T-helper 2 cell treated with Interferon-gamma antibody and Interleukin-4, amounts not matched to agents 5 μg/mL and 100 μg/mL, for 36 hours (primary cell): ENCODE results near the gene OR2T35.

Experiments
- DNase-seq: peaks from one replicate; pipeline ENCODE4 v3.0.0; 2021; ENCODE audit warnings: low spot score
- H3K27ac Mint-ChIP-seq: one replicate; pipeline ENCODE4 v1.8.0; 2021; ENCODE audit warnings: mild to moderate bottlenecking, mixed read lengths
- H3K27me3 Mint-ChIP-seq: one replicate; pipeline ENCODE4 v1.8.0; 2021; ENCODE audit warnings: low read depth, mixed read lengths
- H3K36me3 Mint-ChIP-seq: one replicate; pipeline ENCODE4 v1.8.0; 2021; ENCODE audit warnings: low read depth, mixed read lengths
- H3K4me1 Mint-ChIP-seq: one replicate; pipeline ENCODE4 v1.8.0; 2021; ENCODE audit warnings: low read depth, mixed read lengths
- H3K4me3 Mint-ChIP-seq: one replicate; pipeline ENCODE4 v1.8.0; 2022; ENCODE audit warnings: mild to moderate bottlenecking, moderate library complexity, mixed read lengths
- H3K9me3 Mint-ChIP-seq: one replicate; pipeline ENCODE4 v1.8.0; 2021; ENCODE audit warnings: mixed read lengths

The OR2T35 gene

DNA sequence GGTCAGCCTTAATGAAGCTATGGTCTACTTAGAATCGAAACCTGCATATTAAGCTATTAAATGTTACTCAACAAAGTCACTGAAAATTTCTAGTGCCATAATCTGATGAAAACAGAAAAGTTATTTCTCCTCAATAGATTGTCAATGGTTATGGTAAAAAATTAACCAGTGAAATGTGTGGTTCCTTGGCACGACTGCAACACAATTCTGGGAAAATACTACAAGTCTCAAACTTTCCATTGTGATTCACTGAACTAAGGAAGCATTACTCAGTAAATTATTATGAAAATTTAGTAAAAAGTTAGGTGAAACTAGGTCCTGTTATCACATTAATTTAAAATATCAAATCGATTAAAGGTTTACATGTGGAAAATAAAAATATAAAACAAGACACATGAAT is 34.8 kb downstream of the OR2T35 start:
- no peak for DNase-seq
- H3K4me3 Mint-ChIP-seq = no peak overlapping the region
- H3K4me1 Mint-ChIP-seq = peaks cover 8% of the 10 kb centered on the region
- H3K27ac Mint-ChIP-seq = no peak overlapping the region
- H3K9me3 Mint-ChIP-seq = no peaks in the 10 kb centered on the region
- H3K27me3 Mint-ChIP-seq = no peaks in the 10 kb centered on the region
- H3K36me3 Mint-ChIP-seq = no peaks in the 10 kb centered on the region

DNA sequence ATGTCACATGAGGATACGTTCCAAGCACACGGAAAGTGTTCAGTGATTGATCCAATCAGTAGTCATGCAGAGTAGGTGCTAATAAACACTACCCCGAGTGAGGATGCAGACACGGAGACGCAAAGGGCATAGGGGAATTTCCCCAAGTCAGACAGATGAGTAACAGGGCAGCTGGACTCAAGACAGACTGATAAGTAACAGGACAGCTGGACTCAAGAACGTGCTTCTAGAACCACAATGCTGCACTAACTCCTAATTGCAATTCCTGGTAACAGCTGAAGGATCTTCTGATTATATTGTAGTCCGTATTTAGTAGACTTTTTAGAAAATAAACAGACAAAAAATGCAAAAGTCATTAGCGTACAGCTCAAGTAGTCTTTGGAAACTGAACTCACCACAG is 45.7 kb downstream of the OR2T35 start:
- Mint-ChIP-seq H3K9me3 (no peaks in the 10 kb centered on the region), H3K4me3 (no peak overlapping the region), H3K27me3 (no peaks in the 10 kb centered on the region), H3K27ac (no peak overlapping the region), H3K36me3 (no peaks in the 10 kb centered on the region), H3K4me1 (peaks cover 4% of the 10 kb centered on the region)
- no peak for DNase-seq

DNA sequence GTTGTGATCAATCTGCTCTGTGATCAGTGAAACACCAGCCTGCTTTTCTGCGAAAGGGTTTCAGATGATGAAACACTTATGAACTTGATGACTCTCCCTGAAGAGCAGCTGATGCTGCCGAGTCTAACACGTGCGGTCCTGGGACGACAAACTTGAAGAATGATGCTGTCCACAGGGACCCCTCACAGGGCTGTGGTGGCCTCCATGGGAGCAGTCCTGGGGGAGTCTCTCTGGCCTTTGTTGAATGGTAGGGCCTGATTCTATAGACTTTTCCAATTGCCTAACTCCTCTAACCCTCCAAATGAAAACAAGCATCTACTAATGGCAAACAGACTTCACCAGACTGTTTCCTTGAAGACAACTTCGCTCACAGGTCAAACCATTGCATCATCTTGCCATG is 47.5 kb downstream of the OR2T35 start, which contains the start of gene OR2T10:
OR2T10 (minus strand) TSS at position 112 of the 400 bp plus-strand sequence. CDS start 3,932 bp downstream, outside the sequence.
- Mint-ChIP-seq H3K27ac (no peak within 1 kb of the TSS), H3K9me3 (no peaks in the 10 kb centered on the region), H3K36me3 (no peaks in the 10 kb centered on the region), H3K4me3 (no peak within 1 kb of the TSS), H3K4me1 (peaks cover 4% of the 10 kb centered on the region), H3K27me3 (no peaks in the 10 kb centered on the region)
- DNase-seq = no peak

DNA sequence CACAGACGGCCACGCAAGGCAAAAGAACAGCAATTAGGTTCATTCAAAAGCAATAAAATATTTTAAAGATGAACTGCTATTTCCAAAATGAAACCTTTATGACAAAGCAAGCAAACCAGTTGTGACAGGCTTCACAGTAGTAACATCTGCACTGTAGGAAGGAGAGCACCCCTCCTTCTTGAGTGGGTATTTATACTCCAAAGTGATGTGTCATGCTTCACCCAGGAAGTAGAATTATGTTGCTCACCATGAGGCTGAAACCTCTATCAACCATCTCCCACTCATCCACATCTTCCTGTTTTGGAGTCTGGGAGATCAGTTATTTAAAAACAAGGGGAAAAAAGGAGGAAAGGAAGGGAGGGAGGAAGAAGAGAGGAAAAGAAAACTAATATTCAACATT is 48.5 kb downstream of the OR2T35 start:
- no peak for DNase-seq
- Mint-ChIP-seq H3K36me3 (no peaks in the 10 kb centered on the region), H3K27me3 (no peaks in the 10 kb centered on the region), H3K27ac (no peak overlapping the region), H3K4me1 (peaks cover 4% of the 10 kb centered on the region), H3K4me3 (no peak overlapping the region), H3K9me3 (no peaks in the 10 kb centered on the region)

DNA sequence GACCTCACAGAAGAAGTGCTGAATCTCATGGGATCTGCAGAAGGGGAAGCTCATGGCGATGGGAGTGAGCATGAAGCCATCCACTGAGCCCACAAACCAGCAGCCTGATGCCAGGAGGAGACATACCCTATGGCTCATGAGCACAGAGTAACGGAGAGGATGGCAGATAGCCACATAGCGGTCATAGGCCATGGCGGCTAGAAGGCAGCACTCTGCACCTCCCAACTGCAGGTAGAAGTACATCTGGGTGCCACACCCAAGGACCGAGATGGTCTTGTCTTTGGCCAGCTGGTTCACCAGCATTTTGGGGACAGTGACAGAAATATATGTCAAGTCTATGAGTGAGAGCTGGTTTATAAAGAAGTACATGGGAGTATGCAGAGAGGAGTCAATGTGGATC is 51.9 kb downstream of the OR2T35 start:
- DNase-seq = no peak
- Mint-ChIP-seq H3K36me3 (no peaks in the 10 kb centered on the region), H3K27ac (no peak overlapping the region), H3K27me3 (no peaks in the 10 kb centered on the region), H3K9me3 (no peaks in the 10 kb centered on the region), H3K4me3 (no peak overlapping the region), H3K4me1 (peaks cover 4% of the 10 kb centered on the region)

DNA sequence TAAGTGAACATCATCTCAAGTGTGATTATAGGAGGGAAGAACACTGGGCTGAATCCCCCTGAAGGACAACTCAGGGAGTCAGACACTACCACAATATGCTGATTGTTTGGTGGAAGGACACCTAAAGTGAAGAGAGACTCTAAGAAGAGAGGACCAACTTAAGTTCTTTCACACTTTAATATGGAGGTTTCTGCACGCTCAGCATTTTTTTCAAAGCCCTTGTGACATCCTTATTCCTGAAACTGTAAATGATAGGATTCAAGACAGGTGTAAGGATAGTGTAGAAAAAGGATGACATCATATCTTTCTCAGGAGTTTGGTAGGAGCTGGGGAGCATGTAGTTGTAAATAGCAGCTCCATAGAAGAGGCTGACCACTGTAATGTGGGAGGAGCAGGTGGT is 52.4 kb downstream of the OR2T35 start:
- H3K27me3 Mint-ChIP-seq = no peaks in the 10 kb centered on the region

DNA sequence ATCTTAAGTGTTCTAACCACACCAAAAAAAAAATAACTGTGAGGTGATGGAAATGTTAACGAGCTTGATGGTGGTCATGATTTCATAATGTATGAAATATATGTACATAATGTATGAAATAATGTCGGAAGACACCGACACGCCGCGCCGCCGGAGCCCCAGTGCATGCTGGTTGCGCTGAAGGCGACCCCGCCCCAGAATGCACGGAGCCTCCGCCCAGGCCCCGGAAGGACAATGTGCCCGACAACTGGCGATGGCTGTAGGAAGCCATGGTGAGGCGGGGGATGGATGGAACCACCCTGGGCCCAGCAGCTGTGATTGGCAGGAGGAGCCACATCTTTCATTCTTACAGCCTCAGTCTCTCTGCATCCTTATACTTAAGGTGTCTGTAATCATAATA is 55.0 kb downstream of the OR2T35 start:
- DNase-seq = no peak
- H3K9me3 Mint-ChIP-seq = no peaks in the 10 kb centered on the region
- H3K4me3 Mint-ChIP-seq = no peak overlapping the region
- H3K27ac Mint-ChIP-seq = no peak overlapping the region
- H3K36me3 Mint-ChIP-seq = no peaks in the 10 kb centered on the region
- H3K4me1 Mint-ChIP-seq = peaks cover 5% of the 10 kb centered on the region
- no peaks in the 10 kb centered on the region for H3K27me3 Mint-ChIP-seq

More for the DNA sequence above, 52.4 kb downstream of the OR2T35 start:
- no peak overlapping the region for H3K4me3 Mint-ChIP-seq
- H3K27ac Mint-ChIP-seq = no peak overlapping the region
- DNase-seq = no peak
- H3K4me1 Mint-ChIP-seq = peaks cover 4% of the 10 kb centered on the region
- no peaks in the 10 kb centered on the region for H3K36me3 Mint-ChIP-seq
- no peaks in the 10 kb centered on the region for H3K9me3 Mint-ChIP-seq

DNA sequence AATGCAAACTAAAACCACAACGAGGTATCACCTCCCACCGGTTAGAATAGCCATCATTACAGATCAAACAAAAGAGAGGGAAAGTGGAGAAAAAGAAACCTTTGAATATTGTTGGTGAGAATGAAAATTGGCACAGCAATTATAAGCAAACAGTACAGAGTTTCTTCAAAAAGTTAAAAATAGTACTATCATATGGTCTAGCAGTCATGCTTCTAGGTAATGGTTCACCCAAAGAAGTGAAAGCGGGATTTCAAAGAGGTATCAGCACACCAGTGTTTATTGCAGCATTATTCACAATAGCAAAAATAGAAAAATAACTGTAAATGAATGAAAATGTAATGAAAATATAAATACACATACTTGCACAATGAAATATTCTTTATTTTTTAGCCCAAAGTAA is 55.7 kb downstream of the OR2T35 start:
- no peak for DNase-seq
- Mint-ChIP-seq H3K4me1 (peaks cover 9% of the 10 kb centered on the region), H3K36me3 (no peaks in the 10 kb centered on the region), H3K27me3 (no peaks in the 10 kb centered on the region), H3K27ac (no peak overlapping the region), H3K4me3 (no peak overlapping the region), H3K9me3 (no peaks in the 10 kb centered on the region)
